ENCODE data around the gene MOCOS.
A peak's percentile ranks its signal among the peaks of the same experiment; 100 is the strongest.
"Not testable (repeated sequence)": the region's sequence is repeated elsewhere in the genome, so short reads cannot be mapped to it uniquely, and the experiment has no call there.

MOCOS gene

DNA sequence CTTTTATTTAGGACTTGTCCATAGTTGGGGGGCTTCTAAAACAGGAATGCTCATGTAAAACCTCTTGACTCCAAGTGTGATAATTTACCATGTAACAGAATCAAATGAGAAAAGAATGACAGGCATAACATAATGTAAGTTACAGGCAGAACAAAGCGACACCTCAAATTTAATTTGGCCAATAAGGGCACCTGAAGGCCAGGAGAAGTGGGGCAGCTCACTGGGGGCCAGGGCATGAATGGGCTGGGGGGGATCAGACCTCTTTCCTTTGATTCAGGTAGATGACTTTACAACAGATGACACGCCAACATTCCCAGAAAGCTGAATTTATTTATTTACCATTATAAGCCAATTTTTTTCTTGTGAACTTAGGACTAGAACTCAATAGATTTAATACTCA lies 14.5 kb downstream of the MOCOS start:
- DNase-seq, result no peak

DNA sequence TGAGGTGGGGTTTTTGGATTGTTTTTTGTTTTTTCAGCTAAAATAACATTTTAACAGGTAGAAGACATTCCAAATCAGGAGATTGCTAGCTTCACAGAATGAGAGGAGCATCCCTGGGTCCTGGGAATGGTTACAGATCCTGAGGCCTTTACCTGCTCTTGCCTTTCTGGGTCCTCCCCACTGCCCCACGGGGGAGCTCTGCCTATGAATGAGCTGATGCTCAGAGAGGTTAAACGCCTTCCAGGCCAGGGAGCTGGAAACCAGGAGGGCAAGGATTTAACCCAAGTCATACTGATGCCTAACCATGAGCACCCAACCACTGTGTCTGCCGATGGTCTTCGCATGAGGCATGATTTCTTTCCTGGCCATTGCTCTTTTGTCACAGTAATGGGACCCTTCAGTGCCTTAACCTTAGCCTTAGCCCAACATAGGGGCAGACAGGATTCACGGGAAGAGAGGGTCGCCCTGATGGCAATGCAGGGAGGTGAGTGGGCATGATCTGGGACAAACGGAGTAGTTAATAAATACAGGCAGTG lies 16.1 kb downstream of the MOCOS start:
- no peak for DNase-seq

DNA sequence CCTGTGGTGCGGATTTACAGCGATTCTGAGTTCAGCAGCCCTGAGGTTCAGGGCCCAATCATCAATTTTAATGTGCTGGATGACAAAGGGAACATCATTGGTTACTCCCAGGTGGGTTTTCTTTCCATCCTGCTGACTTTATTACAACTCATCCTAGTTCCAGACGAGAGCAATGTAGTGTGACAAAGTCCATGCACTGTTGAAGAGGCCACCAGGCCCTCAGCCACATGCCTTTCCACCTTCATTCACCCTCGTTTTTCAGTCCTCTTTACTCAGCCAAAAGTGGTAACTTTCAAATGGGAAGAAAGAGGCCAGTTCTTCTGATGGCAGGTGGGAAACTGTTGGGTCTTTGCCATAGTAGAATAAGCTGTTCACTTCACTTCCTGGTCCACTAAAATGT lies 17.9 kb downstream of the MOCOS start:
- DNase-seq, result no peak

DNA sequence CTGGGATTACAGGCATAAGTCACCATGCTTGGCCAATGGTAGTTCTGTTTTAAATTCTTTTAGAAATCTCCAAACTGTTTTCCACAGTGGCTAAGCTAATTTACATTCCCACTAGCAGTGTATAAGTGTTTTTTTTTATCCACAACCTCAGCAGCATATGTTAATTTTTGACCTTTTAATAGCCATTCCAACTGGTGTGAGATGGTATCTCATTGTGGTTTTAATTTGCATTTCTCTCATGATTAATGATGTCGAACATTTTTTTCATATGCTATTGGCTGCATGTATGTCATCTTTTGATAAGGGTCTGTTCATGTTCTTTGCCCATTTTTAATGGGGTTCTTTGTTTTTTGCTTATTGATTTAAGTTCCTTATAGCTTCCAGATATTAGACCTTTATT lies 20.0 kb downstream of the MOCOS start:
- no peak for DNase-seq

DNA sequence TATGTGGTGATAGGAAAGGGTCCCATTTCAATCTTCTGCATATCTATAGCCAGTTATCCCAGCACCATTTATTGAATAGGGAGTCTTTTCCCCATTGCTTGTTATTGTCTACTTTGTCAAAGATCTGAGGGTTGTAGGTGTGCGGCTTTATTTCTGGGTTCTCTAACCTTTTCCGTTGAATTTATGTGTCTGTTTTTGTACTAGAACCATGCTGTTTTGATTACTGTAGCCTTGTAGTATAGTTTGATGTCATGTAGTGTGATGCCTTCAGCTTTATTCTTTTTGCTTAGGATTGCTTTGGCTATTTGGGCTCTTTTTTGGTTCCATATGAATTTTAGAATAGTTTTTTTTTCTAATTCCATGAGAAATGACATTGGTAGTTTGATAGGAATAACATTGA lies 20.7 kb downstream of the MOCOS start:
- DNase-seq, result not testable (repeated sequence)

DNA sequence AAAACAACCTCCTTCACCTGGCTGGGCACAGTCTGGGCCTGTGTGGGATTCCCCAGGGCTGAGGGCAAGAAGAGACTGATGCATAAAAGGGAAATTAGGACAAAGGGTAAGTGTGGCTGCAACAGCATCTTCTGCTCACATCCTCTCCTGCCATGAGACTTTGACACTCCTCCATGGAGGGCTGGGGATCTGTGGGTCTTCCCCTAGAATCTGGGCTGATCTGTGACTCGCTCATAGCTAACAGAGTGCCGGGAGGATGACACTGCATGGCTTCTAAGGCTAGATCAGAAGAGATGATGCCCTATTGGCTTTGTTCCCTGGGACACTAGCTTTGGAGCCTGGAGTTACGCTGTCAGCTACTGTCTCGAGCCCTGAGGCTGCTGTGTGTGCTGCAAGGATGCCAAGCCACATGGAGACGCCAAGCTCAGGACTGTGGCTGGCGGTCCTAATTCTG lies 24.3 kb downstream of the MOCOS start:
- no peak for DNase-seq

DNA sequence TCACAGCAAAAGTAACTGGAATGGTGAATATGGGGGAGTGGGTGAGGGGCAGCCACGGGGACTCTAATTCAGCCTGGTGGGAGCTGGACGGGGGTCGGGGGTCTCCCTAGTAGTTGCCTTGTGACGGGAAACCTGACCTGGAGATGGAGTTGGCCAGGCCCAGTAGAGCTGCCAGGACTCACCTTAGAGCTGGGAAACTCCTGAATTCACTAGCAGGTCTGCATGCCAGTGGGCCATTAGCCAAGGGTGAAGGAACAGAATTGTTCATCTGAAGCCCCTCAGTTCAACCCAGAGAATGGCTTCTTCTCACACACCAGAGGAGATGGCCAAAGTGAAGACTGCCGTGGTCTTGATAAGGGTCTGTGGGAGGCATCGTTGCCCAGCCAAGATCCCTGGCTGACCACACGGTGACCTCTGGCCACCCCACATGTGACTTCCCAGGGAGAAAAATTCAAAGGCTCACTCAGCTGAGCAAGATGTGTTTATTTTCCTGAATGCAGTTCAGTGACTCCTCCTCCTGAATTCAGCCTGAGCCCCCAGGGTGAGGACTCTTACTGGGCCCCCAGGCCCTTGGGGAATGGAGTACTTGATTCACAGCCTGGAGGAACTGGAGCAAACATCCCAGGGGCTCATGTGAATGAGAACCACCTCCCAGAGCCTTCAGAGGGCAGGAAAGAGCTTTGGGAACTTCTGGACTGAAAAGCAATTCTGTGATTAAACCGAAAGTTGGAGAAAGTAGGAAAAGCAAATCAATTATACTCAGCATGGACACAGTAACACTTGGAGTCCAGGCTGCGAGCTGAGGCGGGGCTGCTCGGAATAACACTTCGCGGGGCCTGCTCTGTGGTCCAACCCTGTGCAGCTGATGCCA lies 25.2 kb downstream of the MOCOS start:
- DNase-seq, result no peak

DNA sequence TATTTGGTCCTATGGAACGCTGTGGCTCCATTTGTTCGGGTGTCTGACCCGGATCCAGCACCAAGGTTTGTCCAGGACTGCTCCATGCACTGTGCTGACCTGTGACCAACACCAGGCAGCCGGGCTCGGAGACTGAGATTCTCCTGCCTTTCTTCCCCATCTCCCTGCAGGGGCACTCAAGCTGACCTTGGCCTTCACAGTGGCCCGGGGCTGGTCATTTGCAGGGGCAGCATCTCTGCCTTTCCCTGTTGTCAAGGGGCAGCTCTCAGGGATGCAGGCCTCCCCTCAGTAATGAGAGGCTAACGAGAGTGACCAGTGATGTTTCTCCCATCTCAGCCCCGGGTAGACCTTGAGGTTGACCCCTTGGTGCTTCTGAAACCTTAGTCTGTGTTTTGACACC lies 27.5 kb downstream of the MOCOS start:
- DNase-seq, result no peak

DNA sequence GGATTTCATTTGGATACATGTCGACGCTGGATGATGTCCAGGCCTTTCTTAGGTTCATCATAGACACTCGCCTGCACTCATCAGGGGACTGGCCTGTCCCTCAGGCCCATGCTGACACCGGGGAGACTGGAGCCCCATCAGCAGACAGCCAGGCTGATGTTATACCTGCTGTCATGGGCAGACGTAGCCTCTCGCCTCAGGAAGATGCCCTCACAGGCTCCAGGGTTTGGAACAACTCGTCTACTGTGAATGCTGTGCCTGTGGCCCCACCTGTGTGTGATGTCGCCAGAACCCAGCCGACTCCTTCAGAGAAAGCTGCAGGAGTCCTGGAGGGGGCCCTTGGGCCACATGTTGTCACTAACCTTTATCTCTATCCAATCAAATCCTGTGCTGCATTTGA lies 28.3 kb downstream of the MOCOS start:
- DNase-seq, result no peak

DNA sequence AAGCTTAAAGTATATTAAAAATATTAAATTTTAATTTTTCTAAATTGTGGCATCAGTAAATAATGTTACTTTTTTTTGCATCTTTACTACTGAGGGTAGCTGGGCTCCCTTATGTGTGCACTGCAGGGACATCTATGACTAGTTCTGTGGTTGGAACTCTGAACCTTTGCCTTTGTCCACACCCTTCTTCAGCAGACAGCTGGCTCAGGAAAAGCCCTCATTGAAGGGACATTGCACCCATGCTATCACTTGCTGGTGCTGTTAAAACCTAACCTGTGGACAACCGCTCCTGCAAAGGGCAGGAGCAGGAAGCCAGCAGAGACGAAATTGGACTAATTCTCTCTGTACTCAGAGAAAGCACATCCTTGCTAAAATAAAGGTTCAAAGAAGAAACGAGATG lies 30.1 kb downstream of the MOCOS start:
- DNase-seq, result no peak

DNA sequence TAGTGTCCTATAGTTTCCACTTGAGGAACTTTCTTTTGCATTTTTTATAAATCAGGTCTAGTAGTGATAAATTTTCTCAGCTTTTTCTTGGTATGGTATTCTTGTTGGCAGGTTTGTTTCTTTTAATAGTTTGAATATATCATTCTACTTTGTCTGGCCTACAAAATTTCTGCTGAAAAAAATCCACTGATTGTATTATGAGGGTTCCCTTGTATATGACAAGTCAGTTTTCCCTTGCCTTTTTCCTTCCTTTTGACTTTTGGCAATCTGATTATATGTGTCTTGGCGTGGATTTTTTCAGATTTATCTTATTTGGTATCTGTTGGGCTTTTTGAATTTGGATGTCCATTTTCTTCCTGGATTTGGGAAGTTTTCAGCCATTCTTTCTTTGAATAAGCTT lies 41.9 kb downstream of the MOCOS start:
- no peak for DNase-seq

DNA sequence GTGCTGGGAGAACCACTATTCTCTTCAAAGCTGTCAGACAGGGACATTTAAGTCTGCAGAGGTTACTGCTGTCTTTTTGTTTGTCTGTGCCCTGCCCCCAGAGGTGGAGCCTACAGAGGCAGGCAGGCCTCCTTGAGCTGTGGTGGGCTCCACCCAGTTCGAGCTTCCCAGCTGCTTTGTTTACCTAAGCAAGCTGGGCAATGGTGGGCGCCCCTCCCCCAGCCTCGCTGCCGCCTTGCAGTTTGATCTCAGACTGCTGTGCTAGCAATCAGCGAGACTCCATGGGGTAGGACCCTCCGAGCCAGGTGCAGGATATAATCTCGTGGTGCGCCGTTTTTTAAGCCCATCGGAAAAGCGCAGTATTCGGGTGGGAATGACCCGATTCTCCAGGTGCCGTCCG lies 53.2 kb downstream of the MOCOS start:
- not testable (repeated sequence) for DNase-seq

DNA sequence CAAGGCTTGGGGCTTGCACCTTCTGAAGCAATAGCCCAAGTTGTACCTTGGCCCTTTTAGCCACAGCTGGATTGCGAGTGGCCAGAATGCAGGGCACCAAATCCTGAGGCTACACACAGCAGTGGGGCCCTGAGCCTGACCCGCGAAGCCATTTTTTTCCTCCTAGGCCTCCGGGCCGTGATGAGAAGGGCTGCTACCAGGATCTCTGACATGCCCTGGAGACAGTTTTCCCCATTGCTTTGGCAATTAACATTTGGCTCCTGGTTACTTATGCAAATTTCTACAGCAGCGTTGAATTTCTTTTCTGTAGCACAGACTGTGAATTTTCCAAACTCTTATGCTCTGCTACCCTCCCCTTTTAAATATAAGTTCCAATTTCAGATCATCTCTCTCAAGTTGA lies 54.5 kb downstream of the MOCOS start:
- DNase-seq, result no peak

DNA sequence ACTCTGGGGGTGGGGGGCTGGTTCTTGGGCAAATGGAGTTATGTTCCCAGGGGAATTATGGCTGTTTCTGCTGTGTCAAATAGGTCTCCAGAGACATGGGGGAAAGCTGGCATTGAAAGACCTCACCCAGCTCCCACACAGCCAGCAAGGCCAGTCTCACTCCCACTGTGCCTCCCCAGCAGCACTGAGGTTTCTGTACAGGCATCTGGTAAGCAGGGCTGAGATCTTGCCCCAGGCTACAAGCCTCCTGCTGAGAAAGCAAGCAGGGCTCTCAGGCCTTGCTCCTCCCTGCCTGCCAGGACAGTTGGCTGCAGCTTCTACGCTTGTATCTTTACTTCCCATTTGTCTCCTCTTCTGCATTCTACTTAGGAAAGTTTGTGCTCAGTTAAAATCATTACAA lies 59.7 kb downstream of the MOCOS start:
- peak; percentile 48 for DNase-seq

DNA sequence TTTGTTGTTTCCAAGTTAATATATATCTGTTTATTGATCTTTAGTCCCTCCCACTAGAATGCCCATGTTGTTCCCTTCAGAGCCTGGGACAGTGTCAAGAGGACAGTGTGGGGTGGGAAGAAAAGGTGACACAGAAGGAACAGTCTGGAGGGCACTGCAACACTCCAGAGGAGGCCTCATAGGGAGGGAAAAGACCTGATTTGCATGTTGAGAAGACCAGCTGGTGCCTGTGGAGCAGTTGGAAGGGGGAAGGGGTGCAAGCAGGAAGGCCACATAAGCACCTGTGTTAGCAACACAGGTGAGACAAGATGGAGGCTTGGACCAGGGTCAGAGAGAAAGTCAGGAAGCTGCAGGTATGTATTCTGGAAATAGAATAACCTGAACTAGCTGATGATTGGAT lies 62.1 kb downstream of the MOCOS start:
- no peak for DNase-seq

DNA sequence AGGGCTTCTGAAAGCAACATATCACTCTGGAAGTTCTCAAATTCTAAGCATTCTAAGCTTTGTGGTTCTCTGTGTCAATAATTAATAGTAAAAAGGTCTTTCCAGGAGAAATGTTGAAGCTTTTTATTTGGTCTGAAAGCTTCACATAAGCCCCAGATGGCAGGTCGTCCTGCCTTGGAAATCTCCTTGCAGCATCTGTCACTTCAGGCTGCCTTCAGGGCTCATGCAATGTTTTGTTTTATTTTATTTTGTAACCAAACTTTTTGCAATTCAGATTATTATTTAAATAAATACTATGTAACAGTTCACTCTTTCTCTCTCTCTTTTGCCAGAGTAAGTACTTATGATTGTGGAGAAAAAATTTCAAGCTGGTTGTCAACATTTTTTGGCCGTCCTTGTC lies 63.5 kb downstream of the MOCOS start:
- no peak for DNase-seq

DNA sequence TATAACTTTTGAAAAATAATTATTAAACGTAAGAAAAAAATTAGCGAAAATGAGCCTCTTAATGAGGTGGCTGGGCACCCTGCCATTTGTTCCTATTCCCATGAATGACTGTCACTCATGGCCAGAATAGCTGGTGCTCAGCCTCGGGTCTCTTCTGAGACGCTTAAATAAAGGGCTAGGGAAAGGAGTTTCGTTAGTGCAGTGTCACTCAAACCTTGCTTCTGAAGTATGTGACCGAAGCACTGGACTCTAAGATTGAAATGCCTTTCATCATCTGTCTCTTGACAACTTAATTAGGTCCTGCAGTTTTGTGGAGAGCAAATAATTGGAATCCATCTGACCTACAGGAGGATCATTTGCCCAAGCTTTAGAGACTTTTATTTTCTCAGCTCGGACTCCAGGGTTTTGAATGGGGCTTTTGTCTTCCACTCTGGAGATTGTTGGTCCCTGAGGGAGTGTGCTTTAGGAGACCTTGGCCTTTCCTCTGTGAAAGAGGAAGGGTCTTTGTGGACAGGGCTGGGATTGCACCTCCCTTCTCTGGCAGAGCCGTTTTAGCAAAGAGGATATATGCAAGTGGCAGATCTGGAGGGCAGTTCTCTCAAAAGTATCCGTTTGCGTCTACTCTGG lies 67.9 kb downstream of the MOCOS start:
- DNase-seq, result no peak

DNA sequence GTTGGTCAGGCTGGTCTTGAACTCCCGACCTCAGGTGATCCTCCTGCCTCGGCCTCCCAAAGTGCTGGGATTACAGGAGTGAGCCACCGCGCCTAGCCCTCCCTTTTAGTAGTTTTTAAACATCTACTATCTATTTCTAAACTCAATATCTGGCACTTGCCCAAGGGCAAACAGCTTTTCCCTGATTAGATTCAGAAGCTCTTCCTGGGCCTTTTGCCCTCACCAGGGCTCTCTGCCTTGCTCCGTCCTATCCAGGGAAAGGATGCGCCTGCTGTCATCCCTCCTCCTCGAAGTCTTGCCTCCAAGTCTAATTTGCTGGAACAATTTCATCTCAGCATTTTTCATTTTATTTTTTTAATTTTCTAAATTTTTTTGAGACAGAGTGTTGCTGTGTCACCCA lies 68.8 kb downstream of the MOCOS start:
- DNase-seq, result no peak

DNA sequence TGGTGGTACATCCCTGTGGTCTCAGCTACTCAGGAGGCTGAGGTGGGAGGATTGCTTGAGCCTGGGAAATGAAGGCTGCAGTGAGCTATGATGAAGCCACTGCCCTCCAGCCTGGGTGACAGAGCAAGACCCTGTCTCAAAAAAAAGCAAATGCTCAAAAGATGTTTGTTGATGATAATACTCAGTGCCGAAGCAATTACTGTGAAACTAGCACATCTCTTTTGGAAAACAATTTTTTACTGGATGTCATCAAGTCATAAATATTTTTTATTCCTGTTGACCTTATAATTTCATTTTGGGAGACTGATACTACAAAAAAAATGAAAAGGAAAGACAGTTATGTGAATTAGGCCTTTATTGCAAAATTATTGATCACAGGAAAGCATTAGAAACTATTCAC lies 75.7 kb downstream of the MOCOS start:
- no peak for DNase-seq

DNA sequence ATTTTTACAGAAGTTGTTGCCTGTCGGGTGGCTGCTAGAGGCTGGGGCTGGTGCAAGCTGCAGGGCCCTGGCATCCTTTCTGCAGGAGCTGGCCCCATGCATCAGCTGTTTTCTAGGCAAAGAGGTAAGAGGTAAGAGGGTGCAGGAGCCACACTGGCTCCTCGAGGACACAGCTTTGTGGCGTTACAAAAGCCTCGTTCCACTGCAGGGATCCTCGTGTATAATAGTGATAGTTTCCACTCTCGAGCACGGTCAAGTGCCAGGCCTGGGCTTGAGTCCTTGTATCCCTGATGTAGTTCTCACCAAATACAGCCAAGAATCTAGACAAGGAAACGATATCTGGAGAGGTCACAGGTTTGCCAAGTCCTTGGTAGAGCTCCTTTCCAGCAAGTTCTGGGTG lies 77.0 kb downstream of the MOCOS start:
- DNase-seq, result no peak

DNA sequence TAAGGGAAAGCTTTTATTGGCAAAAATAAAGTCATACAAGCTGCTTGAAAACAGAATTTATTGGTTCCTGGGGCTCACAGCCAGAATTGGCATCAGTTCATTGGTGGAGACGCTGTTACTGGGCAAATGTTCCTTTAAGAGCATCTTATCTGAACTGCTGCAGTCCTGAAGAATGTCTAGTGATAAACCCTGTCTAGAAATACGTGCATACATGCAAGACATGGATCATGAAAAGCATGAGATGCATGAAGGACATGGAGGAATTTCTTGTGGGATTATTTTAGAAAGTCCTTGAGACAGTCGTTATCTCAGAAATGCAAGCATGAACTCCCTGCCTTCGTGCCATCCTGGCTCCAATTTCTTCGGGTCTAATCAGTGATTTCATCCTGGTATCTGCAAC lies 77.7 kb downstream of the MOCOS start:
- DNase-seq, result no peak

DNA sequence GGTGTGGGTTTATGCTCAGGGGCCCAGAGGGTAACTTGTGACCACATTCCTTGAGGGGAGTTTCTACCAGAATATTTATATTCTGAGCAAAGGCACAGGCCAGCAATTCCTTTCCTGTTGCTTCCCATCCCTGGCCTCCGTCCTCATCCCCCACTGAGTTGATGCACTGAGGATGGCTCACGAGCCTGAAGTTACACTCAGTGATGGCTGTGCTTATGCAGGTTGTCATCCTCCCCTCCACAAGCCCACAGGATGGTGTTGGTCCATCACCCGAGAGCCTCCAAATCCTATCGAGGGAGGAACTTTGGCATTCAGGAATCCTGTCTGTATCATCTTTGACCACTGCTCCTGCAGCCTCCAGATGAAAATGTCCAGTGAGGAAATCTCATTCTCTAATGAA lies 81.9 kb downstream of the MOCOS start:
- DNase-seq, result no peak

DNA sequence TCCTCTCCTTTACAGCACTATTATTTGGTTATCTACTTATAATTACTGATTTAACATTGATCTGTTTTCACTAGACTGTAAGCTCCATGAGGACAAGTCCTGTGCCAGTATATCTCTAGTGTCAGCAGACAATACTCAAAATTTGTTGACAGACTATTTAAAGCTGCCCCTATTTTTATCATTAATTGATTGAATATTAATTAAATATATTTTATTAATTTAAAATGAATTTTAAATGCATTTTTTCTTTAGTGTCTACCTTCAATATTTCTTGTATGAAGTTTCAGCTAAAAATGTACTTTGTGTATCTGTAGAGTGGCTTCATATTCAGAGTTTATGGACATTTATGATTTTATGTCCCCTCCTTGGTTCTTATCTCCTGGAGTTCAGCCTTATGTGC lies 83.9 kb downstream of the MOCOS start:
- no peak for DNase-seq

DNA sequence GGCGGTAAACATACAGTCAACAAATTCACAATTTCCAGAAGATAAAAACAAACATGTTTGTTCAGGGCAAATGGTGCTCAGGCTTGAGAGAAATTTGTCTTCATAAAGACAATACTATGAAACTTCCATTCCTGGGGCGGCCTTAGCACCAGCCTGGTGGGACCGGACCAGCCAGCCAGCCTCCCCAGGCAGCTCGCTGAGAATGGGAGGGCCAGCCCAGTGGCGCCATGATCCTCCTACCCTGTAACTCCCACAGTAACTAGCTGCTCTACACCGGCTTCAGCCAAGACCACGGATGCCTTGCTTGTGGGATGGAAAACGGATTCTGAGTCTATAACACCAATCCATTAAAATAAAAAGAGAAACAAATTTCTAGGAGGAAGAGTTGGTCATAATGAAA lies 86.0 kb downstream of the MOCOS start:
- DNase-seq, result no peak
